NCI-H748 (cell line): Measurements from ENCODE around the gene RALGAPA1.
"Not testable (repeated sequence)": the region's sequence is repeated elsewhere in the genome, so short reads cannot be mapped to it uniquely, and the experiment has no call there.

Experiments
- DNase-seq: peaks from one replicate; lab custom pipeline; 2025; ENCODE audit not compliant: unreplicated experiment; lab: John Stamatoyannopoulos, UW

The RALGAPA1 gene

DNA sequence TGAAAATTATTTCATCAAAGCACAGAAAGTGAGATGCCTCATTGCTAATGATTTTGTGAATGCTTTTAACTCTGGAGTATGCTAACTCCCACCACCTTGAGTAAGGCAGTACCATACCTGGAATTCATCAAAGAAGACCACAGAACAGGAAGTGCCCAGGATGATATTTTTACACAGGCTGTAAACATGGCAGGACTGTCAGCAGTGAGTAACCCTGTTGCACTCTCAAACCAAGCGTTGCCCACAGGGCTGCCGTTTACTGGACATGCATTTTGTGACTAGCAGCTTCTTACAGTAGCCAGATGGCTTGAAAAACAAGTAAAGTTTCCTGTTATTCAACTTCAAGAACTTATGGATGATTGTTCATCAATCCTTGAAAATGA, 42.4 kb downstream of the RALGAPA1 start:
- no peak for DNase-seq

DNA sequence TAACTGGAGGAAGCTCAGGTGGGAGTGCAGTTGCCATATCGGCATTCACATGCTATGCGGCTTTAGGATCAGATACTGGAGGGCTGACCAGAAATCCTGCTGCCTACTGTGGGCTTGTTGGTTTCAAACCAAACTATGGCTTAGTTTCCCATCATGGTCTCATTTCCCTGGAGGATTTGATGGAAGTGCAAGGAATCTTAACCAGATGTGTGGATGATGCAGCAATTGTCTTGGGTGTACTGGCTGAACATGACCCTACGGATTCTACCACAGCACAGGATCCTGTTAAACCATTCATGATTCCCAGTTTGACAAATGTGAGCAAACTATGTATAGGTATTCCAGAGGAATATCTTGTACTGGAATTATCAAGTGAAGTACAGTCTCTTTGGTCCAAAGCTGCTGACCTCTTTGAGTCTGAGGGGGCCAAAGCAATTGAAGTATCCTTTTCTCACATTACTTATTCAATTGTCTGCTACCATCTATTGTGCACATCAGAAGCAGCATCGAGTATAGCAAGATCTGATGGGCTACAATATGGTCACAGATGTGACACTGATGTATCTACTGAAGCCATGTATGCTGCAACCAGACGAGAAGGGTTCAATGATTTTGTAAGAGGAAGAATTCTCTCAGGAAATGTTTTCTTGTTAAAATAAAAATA, 42.9 kb downstream of the RALGAPA1 start:
- no peak for DNase-seq

DNA sequence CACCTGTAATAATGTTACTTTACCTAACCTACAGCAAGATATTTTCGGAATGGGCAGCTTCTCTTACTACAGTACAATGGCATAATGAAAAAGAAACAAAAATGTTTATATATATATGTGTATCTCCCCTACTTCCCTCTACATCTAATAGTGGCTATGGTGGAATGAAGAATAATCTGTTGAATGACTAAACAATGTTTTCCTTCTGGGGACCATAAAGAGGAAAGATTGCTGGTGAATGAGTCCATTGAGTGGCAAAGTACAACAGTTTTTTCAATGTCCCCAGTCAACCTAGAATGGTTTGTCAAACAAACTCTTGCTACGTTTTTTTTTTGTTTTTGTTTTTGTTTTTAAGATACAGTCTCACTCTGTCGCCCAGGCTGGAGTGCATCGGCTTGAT, 47.2 kb downstream of the RALGAPA1 start:
- DNase-seq = no peak

DNA sequence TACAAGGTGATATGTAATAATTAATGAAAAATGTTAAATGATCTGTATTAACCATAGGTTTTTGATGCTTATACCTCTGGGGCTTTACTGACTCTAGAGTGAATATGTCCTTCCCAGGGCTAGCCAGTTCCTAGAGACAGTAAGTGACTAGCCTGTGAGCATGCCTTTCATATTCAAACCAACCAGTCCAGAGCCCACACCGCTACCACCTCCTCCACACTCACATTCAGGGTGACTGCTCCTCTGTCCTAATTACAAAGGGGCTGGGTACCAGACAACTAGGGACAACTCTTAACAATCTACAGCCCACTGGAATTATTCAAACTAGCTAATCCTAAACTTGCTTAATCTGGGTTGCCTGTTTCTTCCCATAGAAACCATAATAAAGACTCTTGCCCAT, 49.0 kb downstream of the RALGAPA1 start:
- DNase-seq = no peak

DNA sequence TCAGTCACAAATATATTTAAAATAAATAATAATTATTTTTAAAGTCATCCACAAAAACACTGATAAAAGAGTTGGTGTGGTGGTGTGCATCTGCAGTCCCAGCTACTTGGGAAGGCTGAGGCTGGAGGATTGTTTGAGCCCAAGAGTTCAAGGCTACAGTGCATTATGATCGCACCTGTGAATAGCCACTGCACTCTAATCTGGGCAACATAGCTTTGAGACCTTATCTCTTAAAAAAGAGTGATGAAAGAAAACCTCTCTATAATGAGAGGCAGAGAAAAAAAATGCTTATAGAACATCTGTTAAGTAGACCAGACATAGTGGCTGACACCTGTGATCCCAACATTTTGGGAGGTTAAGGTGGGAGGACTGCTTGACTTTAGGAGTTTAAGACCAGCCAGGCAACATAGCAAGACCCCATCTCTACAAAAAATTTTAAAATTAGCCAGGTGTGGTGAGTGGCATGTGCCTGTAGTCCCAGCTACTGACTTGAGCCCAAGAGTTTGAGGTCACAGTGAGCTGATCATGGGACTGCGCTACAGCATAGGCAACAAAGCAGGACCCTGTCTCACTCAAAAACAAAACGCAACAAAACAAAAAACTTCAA, 50.5 kb downstream of the RALGAPA1 start:
- no peak for DNase-seq

DNA sequence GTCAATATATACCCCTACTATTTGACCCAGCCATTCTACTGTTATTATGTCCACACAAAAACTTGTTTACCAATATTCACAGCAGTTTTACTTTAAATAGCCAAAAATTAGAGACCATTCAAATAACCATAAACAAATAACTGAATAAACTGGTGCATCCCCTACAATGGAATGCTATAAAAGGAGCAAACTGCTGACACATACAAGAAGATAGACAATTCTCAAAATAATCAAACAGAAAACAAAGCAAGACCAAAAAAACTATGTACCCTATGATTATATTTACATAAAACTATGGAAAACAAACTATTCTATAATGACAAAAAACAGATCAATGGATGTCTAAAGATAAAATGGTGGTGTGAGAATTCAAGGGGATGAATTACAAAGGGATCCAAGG, 54.4 kb downstream of the RALGAPA1 start:
- no peak for DNase-seq

DNA sequence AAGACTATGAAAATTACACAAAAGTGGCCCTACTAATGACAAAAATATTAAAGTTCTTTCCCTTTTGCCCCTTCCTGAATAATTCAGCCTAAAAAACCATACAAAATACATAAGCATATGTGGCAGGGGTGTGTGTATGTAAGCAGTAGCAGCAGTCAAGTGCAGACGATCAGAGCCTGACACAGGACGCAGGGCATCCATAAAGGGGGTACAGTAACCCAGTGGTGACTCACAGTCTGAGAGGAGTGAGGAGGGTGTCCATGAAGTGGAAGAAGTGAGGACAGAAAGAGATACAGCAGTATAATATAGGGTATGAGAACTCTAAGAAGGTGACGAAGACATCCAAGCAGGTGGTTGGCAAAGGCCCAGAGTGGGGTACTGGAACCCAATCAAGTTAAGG, 56.7 kb downstream of the RALGAPA1 start:
- no peak for DNase-seq

DNA sequence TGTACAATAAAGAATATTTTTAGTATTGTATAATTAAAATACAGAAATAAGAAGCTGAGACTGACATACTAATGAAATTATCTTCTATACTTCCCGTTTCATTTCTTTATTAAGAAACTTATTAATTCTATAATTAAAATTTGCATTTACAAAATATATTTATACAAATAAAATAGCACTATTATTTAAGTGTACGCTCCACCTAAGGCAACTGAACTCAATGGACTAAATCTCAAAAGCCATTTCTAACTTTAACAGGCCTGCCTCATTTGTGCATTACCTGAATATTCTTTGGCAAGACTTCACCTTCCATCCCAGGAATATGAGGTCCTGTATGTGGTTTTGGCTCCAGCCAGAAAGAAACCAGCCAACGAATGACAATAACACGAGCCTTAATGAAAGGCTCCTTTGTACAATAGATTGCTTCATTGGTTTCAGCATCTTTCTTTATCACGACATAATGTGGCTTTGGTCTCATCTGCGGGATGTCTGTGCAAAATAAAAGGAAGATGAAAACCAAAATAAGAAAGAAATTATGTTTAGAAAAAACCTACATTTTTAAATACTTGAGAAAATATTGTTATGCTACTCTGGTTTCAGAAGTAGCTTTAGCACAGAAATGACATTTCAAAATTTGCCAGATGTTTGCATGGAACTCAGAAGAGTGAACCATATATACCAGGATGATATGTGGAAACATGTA, 58.7 kb downstream of the RALGAPA1 start:
- no peak for DNase-seq

DNA sequence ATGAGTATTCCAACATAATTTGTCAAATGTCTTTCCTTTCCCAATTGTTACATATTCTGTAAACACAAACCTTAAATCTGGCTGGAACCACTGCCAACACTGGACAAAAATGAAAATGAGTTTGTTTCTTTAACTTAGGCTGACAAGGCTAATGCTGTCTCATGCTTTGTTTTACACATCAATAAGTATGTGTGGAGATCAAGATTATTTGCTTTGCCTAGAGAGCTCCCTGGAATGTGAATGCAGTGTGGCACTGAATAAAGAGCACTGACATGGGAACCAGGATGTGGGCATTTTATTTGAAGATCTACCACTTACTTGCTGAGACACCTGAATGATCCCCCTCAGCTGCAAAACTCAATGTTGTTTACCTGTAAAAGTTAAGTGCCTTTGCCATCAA, 61.7 kb downstream of the RALGAPA1 start:
- no peak for DNase-seq

DNA sequence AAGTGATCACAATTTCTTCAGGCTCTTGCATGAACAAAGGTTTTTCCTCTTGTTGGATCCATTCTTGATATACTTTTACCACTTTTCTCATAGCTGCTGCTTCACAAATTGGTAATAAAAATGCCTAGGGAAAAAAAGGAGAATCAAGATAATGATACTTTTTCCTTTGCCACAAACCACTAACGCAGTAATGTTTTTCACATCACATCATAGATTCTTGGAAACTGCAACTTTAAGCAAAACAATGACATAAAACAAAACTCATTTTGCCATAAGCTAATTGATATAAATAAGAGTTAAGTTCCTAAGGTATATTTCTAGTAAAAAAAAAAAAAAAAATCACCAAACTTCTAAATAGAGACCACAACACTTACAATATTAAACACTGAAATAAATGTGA, 66.7 kb downstream of the RALGAPA1 start:
- DNase-seq = no peak

DNA sequence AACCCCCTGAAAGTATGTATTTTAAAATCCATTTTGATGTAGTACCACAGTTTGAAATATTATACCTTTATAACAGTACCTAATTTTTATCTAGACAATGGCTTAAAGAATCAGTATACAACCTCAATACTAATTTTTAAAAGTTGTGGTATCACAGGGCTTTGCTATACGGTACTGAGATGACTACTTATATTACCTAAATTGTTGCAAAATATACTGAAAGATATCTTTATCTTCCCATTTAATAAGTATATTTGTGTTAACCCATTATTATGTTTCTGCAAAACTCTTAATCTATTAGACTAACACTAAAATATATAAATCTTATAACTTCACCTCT, 67.1 kb downstream of the RALGAPA1 start:
- no peak for DNase-seq

DNA sequence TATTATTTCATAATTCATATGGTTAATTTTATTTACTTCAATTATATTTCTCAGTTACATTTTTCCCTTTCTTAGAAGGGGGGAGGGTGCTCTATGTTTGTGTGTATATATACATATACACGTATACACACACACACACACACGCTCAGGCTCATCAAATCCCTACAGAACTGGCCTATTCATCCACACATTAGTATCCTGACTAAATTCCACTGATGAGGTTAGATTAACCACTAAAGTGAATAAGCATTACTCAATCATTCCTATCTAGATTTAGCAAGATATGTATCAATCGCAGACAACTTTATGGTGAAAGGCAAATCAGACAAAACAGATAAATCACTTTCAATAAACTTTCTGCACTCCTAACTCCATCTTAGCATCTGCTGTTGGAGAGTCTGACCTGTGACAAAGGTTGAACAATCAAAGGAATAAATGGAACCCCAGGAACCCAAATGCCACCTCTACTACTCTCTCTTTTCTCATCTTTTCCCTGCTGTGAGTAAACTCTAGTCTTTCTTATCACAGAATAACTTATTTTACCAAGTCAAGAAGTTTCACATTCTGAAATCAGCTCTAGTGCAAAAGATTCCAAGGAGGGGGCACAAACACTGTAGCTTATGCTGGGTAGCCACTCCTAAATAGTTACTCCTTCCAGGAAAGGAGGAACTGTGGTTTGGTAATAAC, 67.6 kb downstream of the RALGAPA1 start:
- DNase-seq = no peak

DNA sequence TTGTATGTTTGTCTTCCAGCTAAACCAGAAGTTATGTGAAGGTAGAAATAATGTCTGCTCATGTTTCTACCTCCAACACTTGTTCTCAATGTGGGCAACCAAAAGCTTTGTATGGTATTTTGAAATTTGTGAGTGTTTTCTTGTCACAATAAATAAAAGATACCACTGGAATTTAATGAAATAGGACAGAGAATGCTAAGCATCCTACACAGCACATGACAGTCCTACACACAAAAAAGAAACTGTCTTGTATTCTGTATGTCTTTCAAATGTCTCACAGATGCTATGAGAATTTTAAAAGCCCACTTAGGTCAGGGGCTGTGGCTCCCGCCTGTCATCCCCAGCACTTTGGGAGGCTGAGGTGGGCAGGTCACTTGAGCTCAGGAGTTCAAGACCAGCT, 68.9 kb downstream of the RALGAPA1 start:
- no peak for DNase-seq

DNA sequence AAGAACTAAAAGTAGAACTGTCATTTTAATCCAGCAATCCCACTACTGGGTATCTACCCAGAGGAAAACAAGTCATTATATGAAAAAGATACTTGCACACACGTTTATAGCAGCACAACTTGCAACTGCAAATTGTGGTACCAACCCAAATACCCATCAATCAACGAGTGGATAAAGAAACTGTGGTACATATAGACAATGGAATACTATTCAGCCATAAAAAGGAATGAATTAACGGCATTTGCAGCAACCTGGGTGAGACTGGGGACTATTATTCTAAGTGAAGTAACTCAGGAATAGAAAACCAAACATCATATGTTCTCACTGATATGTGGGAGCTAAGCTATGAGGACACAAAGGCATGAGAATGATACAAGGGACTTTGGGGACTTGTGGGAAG, 73.9 kb downstream of the RALGAPA1 start:
- not testable (repeated sequence) for DNase-seq

DNA sequence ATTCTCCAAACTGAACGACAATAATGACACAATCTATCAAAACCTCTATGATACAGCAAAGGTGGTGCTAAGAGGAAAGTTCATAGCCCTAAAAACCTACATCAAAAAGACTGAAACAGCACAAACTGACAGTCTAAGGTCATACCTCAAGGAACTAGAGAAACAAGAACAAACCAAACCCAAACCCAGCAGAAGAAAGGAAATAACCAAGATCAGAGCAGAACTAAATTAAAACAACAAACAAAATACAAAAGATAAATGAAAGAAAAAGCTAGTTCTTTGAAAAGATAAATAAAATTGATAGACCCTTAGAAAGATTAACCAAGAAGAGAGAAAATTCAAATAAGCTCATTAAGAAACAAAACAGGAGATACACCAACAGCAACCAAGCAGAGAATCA, 75.6 kb downstream of the RALGAPA1 start:
- DNase-seq = not testable (repeated sequence)

DNA sequence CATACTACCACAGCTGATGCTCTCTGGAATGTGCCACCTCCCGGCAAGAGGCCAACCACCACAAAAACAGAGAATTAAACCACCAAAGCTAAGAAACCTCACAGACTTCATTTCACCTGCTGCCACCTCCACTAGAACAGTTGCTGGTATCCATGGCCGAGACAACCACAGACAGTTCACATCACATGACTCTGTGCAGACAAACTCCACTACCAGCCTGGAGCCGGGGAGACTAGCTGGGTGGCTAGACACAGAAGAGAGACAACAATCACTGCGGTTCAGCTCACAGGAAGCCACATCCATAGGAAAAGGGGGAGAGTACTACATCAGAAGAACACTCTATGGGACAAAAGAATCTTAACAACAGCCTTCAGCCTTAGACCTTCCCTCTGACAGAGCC, 78.2 kb downstream of the RALGAPA1 start:
- no peak for DNase-seq

DNA sequence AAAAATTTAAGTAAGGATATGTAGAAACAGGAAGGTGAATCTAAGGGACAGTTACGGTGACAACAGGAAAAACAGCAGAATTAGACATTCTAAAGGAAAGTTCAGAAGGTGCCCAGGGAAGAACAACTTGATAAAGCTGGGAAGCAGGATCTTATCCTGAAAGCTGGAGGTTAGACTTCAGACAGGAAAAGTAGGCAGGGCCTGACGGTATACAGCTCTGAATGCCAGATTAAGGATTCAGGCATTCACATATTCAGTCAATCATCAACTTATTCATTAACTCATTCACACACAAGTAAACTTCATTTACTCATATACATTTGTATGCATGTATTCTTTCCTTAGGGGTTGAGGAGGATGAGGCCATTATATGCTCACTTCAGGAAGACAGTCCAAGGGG, 81.3 kb downstream of the RALGAPA1 start:
- DNase-seq = no peak

DNA sequence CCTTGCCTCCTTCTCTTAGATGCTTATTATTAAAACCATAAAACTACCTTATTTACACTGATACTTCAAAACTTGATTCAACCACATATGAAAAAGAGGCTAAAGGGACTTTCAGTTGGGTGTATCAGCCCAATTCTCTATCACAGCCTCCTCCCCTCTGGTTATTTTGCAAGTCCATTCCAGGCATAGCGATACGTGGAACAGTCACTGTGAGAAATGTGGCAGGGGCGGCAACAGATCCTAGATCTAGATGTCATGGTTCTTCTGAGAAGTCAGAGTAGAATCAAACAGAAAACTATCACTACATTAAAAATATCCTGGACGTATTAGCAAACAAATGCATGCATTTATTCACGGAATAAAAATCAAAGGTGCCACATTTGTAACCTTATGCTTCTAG, 83.2 kb downstream of the RALGAPA1 start:
- DNase-seq = no peak

DNA sequence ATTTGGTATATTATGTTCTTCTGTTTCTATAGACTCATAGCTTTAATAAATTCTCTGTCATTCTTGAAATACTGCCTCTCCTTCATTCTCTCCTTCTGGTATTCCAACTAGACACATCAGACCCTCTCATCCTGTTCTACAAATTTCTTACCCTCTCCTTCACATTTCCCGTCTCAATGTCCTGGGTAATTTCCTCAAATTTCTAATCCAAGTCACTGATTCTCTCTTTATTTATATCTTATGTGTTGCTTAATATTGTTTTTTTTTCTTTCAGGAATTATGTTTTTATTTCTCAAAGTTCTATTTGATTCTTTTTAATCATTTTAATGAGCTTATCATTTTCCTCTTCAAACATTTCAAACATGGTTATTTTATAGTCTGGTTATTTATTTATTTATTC, 94.0 kb downstream of the RALGAPA1 start:
- no peak for DNase-seq

DNA sequence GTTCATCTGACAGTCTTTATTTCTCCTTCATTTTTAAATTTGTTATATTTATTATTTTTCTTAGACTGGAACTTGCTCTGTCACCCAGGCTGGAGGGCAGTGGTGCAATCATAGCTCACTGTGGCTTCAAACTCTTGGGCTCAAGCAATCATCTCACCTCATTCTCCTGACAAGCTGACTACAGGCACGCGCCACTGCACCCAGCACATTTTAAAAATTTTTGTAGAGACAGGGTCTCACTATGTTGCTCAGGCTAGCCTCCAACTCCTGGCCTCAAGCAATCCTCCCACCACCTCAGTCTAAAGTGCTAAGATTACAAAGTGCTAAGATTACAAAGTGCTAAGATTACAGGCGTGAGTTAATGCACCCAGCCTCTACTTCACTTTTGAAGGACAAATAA, 96.6 kb downstream of the RALGAPA1 start:
- no peak for DNase-seq

DNA sequence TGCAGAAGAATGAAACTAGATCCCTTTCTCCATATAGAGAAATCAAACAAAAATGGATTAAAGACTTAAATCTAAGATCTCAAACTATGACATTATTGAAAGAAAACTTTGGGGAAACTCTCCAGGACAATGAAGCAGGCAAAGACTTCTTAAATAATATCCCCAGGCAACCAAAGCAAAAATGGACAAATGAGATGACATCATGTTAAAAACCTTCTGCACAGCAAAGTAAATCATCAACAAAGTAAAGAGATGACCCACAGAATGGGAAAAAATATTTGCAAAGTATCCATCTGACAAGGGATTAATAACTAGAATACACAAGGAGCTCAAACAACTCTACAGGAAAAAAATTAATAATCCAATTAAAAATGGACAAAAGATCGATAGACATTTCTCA, 101.0 kb downstream of the RALGAPA1 start:
- DNase-seq = no peak

DNA sequence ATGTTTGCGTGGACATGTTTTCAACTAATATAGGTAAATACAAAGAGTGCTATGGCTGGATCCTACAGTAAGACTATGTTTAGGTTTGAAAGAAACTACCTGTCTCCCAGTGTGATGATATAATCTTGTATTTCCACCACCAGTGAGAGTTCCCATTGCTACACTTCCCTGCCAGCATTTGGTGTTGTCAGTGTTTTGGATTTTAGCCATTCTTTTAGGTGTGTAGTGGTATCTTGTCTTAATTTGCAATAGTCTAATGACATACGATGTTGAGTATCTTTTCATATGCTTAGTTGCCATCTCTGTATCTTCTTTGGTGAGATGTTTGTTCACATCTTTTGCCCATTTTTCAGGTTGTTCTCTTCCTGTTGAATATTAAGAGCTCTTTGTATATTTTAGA, 103.5 kb downstream of the RALGAPA1 start:
- no peak for DNase-seq
